Stimulated activated CD8-positive, alpha-beta memory T cell treated with anti-CD3 and anti-CD28 coated beads, Interleukin-12 subunit alpha, Interleukin-12 subunit beta, amount 100 ng/mL, for 4 hours (primary cell): ENCODE results near the gene OR4C6.

Experiments
- DNase-seq: peaks from one replicate; pipeline ENCODE4 v3.0.0-alpha.2; 2020; ENCODE audit warnings: low read depth

Gene OR4C6

DNA sequence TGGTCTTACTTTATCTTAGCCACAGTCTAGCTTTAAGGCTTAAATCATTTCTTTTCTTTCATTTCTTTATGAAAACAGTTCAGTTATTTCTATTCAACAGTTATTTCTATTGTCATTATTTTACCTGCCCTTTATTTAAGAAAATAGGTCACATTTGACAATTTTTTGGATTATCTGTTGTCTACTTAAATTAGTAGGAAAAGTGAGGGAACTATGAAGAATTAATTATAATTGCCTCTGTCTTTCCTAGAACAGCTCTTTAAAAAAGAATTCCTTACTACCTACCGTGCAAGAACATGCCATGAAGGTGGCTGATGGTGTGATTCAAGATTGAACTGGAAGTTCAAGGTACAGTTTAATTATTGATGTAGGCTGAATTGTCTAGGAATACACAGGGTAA is at the start of gene OR4C6:
Gene OR4C6 (plus strand): TSS at position 301 of the 400 bp plus-strand sequence. CDS start 2,966 bp downstream, outside the sequence.
- no peak for DNase-seq

- no peak for DNase-seq
Measured at GRCh38 chr11:55624531-55624930, 37.5 kb upstream of the OR4C6 start.

DNA sequence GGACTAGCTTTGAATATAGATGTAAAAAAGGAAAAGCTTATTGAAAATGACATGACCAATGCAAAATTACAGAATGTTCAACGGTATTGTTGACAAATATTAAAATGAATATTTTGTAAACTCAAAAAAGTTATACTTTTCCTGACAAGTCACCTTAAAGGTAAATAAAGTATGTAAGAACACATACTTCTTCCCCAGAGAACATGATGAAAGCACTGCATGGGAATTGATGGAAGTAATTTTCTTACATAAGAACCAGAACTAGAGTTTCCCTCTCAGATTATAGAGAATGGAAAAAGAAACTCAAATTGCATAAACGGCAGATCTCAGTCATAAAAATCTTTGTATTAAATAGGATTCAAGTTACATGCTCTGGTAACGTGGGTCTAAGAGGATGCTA is 27.2 kb upstream of the OR4C6 start, which contains the start of gene OR4P4:
Gene OR4P4 (plus strand): TSS at position 301 of the 400 bp plus-strand sequence.
- no peak for DNase-seq

DNA sequence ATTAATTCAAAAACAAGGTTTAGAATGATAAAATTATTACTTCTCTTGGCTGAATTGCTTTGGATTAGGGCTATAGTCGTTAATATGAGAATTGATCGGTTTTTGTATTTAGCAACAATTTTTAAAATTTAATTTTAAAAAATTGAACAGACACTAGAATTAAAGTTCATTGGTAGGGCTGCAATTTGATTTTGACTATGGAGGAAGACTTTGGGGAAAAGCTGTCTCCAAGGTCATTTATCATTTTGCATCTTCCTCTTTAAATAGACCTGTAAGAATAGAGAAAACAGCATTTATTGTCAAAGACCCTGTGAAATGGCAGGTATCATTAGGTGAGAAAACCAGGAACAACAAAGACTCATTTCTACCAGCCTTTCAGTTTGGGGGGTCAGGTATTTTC is 14.0 kb upstream of the OR4C6 start, which contains the start of gene OR4S2:
Gene OR4S2 (plus strand): TSS at position 301 of the 400 bp plus-strand sequence. CDS start 2,577 bp downstream, outside the sequence.
- DNase-seq, result no peak

- no peak for DNase-seq
Measured at GRCh38 chr11:55652560-55652959, 9.4 kb upstream of the OR4C6 start.

- no peak for DNase-seq
Measured at GRCh38 chr11:55655096-55655495, 6.9 kb upstream of the OR4C6 start.

DNA sequence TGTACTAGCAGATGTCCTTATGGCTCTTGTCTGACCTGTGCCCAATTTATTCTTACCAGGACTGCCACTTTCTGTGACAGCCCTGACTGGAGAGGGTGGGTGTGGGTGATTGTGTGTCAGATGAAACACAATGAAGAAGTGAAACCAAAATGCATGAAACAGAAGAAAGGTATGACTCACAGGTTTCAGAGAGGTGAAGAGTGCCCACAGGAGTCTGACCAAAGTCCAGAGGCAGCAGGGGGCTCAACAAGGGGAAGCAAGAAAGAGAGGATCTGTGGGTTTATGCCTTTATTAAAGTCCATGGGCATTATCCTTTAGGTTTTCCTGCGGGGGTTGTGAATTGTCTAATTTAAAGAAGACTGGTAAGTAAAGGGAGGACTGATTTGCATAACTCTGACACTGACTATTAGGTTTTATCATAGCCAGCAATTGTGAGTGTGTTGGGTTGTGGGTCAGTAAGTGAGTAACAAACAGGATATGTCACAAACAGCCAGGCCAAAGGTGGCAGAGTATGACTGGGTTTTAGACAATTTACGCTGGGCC is 3.9 kb upstream of the OR4C6 start:
- DNase-seq, result no peak

GRCh38 chr11:55658608-55659007 is 3.4 kb upstream of the OR4C6 start:
- DNase-seq, result no peak

- no peak for DNase-seq
Measured at GRCh38 chr11:55669376-55669775, 7.4 kb downstream of the OR4C6 start.

DNA sequence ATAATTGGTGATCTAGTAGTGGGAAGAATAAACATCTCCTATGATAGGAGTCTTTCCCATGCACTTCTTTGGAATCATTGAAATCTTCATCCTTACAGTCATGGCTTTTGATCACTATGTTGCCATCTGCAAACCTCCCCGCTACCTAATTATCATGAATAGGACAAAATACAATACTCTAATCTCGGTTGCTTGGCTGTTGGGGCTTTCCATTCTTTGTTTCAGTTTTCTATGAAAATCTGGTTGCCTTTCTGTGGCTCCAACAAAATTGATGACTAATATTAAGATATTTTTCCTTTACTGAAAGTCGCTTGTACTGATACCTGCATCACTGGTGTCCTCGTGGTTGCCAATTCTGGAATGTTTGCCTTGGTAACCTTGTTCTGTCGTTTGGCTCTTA is 11.9 kb downstream of the OR4C6 start:
- no peak for DNase-seq

DNA sequence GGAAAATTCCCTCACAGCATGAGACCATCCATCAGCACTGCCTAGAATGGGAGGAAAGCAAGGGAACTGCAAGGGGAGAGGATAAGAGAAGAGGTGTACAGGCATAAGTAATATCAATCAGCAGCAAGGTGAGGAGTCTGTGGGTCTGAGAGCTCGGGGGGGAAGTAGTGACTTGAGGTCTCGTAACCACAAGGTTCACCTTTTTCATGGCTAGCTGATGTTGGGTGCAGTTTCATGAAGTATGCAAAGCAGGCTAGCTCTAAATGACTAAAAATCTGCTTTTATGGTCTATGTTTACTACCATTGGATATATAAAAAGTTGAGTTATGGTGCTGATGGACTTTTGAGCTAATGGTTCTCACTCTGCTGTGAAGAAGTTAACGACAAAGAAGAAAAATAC is 35.8 kb downstream of the OR4C6 start:
- DNase-seq, result no peak

DNA sequence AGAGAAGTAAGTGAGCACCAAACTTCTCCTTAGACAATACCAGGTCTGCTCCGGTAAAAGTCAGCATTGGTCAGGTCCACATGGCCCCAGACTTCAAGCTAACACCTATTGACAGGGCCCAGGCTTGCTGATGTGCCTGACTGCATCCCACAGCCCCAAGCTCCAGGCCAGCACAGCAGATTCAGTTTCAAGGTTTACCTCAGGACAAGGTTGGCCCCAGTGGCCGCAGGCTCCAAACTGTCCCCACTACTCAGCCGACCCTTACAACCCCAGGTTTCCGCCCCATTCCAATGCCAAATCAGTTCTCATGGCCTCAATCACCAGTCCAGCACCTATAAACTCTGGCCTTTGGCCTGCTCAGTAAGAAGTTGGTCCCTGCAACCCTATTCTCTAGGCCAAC is 39.4 kb downstream of the OR4C6 start:
- no peak for DNase-seq

GRCh38 chr11:55707029-55707428 is 45.0 kb downstream of the OR4C6 start:
- no peak for DNase-seq

DNA sequence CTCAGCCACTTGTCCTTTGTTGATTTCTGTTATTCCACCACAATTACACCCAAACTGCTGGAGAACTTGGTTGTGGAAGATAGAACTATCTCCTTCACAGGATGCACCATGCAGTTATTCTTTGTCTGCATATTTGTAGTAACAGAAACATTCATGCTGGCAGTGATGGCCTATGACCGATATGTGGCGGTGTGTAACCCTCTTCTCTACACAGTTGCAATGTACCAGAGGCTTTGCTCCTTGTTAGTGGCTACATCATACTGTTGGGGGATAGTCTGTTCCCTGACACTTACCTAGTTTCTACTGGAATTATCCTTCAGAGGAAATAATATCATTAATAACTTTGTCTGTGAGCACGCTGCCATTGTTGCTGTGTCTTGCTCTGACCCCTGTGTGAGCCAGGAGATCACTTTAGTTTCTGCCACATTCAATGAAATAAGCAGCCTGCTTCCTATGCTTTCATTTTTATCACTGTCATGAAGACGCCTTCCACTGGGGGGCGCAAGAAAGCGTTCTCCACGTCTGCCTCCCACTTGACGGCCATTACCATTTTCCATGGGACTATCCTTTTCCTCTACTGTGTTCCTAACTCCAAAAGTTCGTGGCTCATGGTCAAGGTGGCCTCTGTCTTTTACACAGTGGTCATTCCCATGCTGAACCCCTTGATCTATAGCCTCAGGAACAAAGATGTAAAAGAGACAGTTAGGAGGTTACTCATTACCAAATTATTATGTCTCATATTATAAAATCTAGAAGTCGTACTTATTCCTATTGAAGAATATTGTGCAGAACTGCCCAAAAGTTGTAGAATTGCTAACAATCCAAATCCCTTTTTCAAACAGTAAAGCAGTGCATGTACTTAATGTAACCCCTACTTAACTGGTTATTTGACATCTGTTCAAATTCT is 53.2 kb downstream of the OR4C6 start:
- no peak for DNase-seq
